ENCODE measurements around the gene C1orf116.
"Not testable (repeated sequence)": the region's sequence is repeated elsewhere in the genome, so short reads cannot be mapped to it uniquely, and the experiment has no call there.

The C1orf116 gene

DNA sequence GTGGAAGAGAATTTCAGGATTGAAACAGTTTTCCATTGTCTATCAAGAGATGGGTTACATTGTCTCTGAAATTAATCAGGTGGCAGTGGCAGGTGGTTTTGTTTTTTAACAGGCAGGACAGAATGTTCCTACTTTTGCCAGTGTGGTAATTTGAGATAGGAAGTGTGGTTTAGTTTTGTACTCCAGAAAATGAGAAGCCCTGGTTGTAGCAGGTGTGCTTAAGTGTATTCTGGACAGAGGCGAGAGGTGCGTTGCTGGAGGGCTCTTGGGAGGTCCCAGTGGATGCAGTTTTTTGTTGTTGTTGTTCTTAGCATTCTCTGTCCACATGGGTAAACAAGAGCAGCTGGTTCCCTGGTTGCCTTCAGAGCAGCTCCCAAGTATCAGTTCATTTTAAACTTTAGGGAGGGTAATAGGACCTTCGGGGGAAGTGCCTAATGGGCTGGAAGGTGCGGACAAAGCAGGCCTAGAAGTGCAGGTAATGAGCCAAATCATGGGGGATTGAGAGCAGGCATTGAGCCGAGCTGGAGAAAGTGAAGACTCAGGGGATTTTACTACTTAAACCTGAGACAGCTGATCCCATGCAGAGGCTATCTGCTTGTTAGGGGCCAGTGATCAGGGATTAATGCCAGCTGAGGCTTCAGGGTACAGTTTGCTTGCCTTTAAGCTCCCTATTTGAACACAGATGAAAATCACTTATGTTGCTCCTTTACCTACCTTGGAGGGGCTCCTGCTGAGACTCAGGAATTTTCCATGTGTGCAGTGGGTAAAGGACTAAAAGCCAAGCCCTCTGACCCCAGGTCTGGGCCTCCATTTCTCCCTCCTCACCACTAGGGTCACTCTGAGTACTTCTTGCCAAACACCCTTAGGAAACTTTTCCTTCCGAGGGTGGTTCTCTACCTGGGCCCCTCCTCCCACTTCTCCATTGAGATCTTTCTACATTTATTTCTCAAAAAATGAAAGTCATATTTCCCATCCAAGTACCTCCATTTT is 26.6 kb upstream of the C1orf116 start:
- no peak for DNase-seq

DNA sequence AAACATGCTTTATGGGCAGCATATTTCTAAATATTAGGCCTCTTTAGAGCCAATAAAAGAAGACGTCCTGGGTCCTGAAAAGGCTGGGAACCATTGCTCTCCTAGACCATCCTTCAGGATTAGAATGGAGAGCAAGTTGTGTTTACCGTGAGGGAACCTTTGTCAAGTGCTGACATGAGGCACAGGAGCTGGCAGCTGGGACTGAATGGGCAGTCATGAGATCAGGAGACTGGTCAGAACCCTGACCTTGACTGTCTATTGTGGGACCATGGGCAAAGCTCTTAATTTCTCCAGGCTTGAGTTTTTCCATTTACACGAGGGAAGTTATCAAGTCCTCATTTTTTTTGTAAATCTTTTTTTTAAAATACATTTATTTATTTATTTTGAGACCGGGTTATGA is 25.7 kb upstream of the C1orf116 start:
- DNase-seq, result no peak

DNA sequence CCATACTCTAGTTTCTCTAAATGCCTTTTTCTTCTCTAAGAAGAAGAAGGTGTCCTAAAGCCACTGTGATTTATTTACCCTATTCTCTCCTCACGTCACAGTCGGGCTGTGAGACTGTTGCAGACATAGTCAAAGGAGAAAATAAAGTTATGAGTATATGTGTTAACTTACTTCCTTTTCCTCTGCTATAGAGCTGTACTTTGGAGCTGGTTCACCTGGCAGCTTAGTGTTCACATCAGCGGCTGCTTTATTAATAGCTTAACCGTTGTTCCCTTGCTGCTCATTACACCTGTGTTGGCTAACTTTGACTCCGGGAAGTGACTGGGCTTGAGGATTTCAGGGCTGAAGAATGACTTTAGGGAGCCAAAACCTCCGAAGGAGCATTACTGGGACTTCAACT is 24.1 kb upstream of the C1orf116 start:
- DNase-seq, result no peak

DNA sequence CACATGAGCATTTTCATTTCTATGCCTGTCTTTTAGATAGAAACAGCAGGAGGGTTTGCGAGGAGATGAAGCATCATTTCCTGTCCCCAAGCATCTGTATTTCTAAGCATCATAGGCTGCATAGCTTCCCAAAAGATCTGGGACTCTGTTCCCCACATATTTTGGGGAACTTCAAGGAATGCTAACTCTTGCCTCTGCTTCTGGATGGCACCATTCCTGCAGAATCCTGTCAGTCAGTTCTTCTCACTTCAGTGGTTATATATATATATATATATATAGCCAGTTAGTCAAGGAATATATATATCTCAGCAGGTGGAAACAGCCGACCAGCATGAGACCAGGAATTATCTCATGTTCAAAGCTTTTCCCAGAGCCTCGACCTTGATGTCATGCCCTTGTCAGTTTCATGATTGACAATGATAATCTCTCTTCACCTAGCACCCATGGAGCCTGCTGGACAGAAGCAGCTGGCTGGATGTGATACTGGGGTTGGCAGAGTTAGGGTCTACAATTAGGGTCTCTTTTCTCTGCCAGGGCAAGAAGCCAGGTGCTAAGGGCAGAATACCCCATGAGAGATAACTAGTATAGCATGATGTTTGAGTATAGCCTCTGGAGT is 22.9 kb upstream of the C1orf116 start:
- DNase-seq, result no peak

DNA sequence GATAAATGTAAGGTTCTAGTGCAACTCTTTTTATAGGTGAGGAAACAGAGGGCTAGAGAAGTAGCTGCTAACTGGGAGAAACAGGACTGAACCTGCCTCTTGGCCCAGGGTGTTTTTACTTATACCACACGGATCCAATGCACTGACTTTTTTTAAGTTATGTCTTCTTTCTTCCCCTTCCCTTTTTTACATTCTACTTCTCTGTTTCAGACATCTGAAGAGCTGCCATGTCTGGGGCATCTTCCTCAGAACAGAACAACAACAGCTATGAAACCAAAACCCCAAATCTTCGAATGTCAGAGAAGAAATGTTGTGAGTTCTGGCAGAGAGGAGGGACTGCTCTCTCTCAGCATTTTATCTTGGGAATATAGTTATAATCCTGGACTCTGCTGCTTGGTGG is 21.9 kb upstream of the C1orf116 start:
- no peak for DNase-seq

DNA sequence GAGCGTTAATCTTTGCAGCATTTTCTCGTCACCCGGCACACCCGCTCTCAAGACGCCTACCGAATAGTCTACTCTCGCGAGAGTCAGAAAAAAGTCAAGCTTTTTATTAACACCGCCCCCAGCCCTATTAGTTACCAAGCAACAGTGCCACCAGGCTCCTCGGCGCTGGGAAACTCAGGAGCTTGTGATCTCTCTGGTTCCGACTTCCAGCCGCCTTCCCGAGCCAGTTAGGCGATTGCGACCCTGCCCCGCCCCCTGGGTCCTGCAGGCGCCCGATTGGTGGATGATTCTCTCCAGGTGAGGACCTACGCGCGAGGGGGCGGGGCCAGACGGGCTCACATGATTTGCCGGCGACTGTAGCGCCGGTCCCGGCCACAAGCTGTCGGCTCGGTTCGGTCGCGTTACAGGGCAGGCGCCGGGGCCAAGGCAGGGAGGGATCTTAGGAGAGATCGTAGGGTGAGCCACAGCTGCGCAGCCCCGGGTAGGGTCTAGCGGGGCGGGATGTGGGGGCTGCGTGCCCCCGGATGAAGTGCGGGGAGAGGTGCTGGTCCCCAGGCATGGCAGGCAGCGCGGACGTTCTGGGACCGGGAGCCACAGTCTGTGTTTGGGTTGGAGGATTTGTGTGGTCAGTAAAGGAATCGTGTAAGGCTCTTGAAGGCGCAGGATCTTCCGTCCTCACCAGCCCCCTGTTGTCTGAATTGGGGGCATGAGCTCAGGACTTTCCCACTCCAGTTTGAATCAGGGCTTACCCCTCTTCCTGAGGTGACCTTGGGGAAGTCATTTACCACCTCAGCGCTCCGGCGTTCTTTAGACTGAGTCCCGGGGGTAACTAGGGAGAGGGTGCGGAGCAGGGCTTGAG is 20.6 kb upstream of the C1orf116 start, which contains the start of gene PFKFB2:
Gene PFKFB2, plus strand, starts transcription at position 365 of the 859 bp plus-strand sequence. CDS start 1,443 bp downstream, outside the sequence.
- peak; percentile 98 for DNase-seq

DNA sequence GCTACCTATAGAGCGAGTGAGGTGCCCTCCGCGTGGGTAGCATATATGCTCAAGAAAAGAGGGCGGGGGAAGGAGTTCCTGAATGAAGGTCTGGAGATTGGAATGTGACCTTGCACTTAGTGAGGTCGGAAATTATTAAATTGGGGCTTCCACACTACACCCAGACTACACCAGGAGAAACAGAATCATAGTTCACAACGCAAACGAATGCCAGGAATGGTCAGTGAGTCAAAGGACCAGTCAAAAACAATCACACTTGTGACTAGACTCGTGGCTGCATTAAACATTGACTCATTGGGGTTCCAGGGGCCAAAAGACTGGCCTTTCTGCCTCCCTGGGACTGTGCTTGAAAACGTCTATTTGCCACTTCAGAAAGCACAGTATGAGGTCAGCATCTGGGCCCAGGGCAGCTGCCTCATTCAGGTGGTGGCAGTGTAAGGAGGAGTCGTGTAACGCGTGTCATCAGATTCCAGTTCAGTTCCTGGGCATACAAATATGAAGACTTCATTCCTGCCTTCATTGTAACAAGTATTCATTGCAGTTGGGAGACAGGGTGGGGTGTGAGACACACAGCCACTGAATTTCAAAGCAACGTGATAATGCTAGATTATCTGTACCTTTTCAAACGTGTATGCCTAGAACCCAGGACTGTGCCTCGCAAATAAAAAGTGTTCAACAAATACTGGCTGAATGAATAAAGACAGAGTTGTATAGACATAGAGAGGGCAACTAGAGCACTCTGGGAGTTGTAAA is 18.8 kb upstream of the C1orf116 start, which contains the start of gene YOD1:
Gene YOD1, minus strand, starts transcription at position 18 of the 753 bp plus-strand sequence. CDS start 178 bp downstream, outside the sequence.
- no peak for DNase-seq

DNA sequence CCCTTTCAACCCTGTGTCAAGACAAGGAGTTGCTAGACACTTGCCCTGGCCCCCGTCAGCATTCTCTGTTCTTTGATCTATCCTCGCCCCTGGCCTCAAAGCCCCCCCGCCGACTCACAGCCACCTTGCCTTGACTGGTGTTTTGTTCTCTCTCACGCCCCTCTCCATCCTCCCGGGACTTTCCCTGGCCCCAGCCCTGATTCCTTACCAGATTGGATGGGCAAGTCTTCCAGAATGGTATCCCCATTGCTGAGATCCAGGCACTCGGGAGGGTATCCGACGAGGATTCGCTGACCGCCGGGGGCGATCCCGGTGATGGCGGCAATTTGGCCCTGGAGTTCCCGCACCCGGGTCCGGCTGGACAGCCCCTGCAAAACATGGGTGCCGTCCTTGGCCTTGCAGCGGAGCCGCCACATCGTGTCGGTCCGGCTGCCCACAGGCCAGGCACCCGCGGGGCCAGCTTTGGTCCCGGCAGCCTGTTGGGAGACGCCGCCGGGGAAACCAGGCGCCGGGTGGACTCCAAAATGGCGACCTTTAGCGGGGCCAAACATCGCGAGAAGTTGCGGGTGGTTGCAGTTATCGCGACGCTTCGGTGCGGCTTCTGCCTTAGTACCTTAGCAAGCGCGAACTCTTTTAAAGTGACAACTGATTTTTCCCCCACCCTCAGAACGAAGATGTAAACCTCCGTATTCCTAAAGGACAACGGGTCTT is 18.1 kb upstream of the C1orf116 start:
- DNase-seq, result peak; percentile 94

DNA sequence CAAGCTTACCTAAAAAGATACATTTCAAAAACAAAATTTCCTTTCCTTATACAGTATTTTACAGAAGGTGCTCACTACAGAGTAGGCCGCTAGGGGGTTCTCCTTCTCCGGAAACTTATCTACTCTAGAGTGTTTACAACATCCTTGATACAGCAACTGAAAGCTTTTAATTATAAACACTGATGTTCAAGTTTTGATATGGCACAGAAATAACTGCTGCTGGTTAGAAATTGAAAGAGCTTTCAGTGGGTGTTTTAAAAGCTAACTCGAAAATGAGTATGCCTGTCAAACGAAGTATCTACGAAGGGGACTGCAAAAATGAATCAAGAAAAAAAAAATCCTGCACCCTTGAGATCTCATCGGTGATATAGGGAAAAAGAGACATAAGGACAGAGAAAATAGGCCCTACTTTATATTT is 17.4 kb upstream of the C1orf116 start:
- peak; percentile 78 for DNase-seq

DNA sequence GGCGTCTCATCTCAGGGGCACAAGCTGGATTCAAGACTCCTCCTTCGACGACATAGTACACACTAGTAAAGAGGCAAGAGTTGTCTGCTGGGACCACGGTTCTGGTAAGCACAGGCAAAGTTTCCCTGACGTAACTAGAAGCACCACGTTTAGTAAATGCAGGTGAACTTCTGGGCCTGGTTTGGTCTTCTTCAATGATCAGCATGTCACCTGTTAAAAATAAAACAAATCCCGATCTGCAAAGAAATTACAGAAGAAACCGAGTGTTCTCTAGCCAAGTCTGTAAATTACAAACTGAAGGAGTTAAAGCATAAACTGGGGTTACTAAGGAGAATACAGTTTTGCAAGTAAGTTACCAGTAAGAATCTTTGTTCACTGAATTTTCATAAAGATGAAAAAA is 17.0 kb upstream of the C1orf116 start:
- no peak for DNase-seq

DNA sequence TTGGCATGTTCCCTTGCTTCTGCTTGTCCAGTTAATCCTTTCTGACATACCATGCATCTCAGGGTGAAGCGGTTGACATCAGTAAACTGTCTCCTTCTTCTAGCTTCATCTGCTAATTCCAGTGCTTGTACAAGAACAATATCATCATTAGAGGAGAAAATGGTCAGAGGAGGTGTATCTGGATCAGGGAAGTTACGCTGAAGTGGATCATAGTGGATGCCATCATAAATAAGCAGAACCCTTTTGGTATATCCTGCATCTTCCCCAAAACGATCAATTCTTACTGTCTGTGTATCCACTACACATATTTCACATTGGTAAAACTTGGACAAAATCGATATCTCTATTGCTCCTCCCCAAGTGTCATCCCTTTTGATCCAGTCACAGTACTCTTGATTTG is 16.5 kb upstream of the C1orf116 start:
- no peak for DNase-seq

DNA sequence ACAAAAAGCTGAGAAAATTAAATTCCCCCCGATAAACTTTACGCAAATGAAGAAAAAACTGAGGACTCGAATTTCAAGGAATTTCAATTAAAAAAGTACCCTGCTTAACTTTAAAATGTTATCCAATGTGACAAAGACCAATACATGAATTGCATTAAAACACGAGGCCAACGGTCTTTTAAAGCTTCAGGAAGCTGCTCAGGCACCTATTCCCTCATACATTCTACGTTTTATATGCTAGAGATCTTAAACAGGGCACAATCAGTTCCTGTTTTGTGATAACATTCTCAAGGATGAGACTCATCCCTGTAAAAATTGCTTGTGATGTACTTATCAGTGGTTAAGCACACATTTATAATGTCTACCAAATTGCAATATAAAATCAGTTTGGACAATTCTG is 15.5 kb upstream of the C1orf116 start:
- DNase-seq, result no peak

DNA sequence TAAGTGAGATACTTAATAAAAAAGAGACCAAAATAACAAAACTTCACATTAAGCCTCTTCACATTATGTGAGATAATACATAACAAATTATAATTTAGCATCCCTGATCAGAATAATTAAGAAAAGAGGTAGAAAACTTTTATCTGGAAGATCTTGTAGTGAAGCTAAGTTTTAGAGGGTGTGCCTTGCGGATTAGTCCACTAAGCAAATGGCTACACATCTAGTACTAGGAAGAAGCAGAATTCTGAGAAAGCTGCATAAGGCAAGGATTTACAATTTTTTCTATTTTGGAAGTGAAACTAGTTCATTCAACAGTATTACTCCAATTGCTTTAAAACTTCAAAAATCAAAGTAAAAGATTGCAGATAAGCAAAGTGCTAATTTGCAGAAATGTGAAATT is 14.9 kb upstream of the C1orf116 start:
- DNase-seq, result no peak

DNA sequence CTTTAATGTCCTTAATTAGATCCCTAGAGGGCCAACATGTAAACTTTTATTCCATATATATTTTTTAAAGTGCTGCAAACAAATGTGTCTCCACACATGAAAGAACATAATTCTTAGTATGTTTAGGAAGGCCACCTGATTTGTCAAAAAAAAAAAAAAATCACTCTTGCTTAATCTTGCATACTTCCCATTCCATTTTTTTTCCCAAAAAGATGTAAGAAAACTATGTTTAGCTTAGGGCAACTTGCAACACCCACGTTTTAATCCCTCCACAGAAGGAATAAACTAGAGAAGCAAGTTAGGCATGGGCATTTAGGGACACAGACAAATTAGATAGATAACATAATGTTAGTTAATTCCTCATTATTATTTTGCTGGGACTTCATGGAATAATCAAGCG is 12.9 kb upstream of the C1orf116 start:
- DNase-seq, result no peak

DNA sequence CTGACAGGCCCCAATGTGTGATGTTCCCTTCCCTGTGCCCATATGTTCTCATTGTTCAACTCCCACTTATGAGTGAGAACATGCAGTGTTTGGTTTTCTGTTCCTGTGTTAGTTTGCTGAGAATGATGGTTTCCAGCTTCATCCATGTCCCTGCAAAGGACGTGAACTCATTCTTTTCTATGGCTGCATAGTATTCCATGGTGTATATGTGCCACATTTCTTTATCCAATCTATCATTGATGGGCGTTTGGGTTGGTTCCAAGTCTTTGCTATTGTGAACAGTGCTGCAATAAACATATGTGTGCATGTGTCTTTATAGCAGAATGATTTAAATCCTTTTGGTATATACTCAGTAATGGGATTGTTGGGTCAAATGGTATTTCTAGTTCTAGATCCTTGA is 8.8 kb upstream of the C1orf116 start:
- not testable (repeated sequence) for DNase-seq

DNA sequence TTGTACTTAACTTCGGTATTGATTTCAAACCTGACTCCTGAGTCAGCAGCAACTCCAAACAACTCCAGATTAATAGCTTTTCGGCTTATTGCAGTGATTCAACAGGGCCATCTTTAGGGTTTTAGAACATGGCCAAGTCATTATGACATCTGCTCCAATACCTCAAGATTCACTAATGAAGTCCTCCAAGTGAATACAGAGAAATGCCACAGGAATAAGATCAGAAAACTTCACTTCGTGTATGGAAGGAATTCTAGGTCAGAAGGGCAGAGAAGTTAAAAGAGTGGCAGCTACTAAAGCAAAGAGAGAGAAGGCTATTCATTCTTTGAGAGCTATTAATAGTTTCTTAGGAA is 7.6 kb upstream of the C1orf116 start:
- no peak for DNase-seq

DNA sequence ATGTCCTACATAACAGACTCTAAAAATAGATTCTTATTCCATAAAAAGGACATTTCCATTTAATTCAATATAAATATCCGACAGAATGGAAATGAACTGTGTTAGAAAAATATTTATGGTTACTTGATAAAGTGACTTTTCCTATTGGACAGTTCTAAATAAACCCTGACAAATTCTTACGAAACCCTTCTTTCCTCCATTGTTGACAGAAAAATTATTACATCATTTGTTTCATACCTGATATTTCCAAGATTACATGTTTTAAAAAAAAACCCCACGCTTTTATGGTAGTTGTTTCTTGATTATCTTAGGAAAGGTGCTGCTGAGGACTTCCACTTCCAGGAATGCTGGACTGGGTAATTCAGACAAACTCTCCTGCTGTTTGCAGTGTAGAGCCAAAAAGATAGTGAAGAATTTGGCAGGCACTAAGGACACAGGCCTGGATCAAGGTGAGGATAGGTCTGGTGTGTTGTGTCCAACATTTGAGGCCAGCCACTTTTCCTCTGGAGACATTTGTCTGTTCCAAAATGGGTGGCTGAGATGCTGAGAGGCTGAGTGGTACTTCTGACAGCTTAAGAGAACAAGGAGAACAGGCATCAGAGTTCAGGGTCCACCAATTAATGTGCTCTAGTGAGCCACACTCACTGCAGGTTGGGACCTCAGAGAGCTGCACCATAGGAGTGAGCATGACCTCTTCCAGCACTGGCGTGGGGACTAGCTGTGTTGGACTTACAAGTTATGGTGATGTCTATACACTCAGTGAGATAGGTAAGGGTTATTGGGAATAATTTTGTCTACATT is 7.0 kb upstream of the C1orf116 start:
- DNase-seq, result no peak

DNA sequence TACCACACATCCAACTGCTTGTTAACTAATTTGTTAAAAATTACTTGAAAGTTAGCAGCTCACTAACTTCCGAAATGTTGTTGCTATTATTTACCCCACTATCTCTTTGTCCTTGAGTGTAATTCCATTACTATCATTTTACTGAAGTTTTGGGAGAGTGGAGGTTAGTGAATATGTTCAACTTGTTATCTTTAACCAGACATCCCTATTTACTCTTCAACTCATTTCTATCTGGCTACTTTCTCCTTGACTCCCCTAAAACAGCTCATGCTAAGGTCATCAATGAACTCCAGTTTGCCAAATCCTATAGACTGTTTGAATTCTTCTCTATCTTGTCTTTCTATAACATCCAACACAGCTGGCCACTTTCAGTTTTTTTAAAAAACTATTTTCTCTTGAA is 4.3 kb upstream of the C1orf116 start:
- no peak for DNase-seq

DNA sequence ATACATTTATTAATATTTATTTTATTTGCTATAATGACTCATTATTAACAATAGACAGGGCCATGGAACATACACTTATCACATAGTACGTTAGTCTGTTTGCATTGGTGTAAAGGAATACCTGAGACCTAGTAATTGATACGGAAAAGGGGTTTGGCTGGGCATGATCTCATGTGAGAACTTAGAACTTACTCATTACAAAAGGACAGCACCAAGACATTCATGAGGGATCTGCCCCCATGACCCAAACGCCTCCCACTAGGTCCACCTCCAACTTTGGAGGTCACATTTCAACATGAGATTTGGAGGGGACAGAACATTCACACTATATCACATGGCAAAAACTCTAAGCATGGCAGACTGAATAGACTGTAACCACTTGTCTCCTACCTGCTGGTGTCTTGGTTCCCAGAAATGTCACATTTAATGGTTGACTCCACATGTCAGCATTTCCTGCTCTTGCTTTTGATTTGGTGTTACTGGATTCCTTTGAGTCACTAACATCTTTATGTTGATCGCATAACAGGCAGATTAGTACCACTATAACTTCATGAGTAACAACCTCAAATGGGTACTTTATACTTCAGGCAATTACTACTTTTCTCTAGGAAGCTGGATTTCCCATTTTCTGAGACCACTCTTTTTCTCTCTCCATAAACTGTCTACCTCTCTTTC is 3.5 kb upstream of the C1orf116 start:
- DNase-seq, result no peak

DNA sequence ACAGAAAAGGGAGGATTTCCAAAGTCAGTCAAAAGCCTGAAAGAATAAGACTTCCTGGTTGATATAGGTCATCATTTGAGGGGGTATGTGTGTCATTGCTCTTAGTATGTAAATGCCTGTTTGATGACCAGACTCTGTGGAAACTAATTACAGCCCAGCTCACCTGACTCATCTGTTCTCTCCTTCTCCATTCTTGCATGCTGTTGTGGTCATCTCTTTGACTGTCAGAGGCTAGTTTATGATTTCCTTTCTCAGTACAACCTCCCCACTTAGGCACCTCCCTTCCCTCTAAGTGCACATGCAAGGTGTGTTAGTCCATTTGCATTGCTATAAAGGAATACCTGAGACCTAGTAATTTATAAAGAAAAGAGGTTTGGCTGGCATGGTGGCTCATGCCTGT is 2.4 kb upstream of the C1orf116 start:
- DNase-seq, result no peak

Measured in activated effector memory CD4-positive, alpha-beta T cell treated with anti-CD3 and anti-CD28 coated beads, Interleukin-2, amount 50 U/mL, for 16 hours (primary cell).